Loucy (cell line): ENCODE results near the gene CYP2R1.
A peak's percentile ranks its signal among the peaks of the same experiment; 100 is the strongest.

Experiments
- H2AFZ ChIP-seq: fragments of 200-600 bp; sonication (generic); 2 replicates; pipeline ENCODE4 v1.6.0; 2016; ENCODE audit warnings: antibody characterized with exemption, mild to moderate bottlenecking, low read length, moderate library complexity
- H3F3A ChIP-seq: fragments of 200-600 bp; 2 replicates; pipeline ENCODE4 v1.6.0; 2016; ENCODE audit warnings: antibody characterized with exemption, low read depth, mild to moderate bottlenecking
- H3K27me3 ChIP-seq: fragments of 200-600 bp; sonication (generic); 2 replicates; pipeline ENCODE4 v1.6.1; 2014; ENCODE audit warnings: low read length, mild to moderate bottlenecking; ENCODE audit not compliant: insufficient read depth, poor library complexity, severe bottlenecking
- H3K36me3 ChIP-seq: fragments of 200-600 bp; sonication (generic); 2 replicates; pipeline ENCODE4 v1.6.1; 2016; ENCODE audit warnings: low read length; ENCODE audit not compliant: insufficient read depth
- H3K4me1 ChIP-seq: fragments of 200-600 bp; sonication (generic); 2 replicates; pipeline ENCODE4 v1.5.1; 2014; ENCODE audit warnings: low read length, mild to moderate bottlenecking; ENCODE audit not compliant: insufficient read depth, poor library complexity, severe bottlenecking
- H3K4me2 ChIP-seq: fragments of 200-600 bp; sonication (generic); 2 replicates; pipeline ENCODE4 v1.6.0; 2014; ENCODE audit warnings: antibody characterized with exemption, low read length, low read depth, mild to moderate bottlenecking; ENCODE audit not compliant: poor library complexity, severe bottlenecking
- H3K4me3 ChIP-seq: fragments of 200-600 bp; sonication (generic); 2 replicates; pipeline ENCODE4 v1.5.1; 2014; ENCODE audit warnings: low read length, mild to moderate bottlenecking, mixed read lengths; ENCODE audit not compliant: poor library complexity, severe bottlenecking
- H3K79me2 ChIP-seq: fragments of 200-600 bp; sonication (generic); 2 replicates; pipeline ENCODE4 v1.6.1; 2014; ENCODE audit warnings: low read length; ENCODE audit not compliant: insufficient read depth
- H3K9ac ChIP-seq: fragments of 200-600 bp; sonication (generic); 2 replicates; pipeline ENCODE4 v1.6.0; 2014; ENCODE audit warnings: mild to moderate bottlenecking, low read depth, low read length, moderate library complexity; ENCODE audit not compliant: poor library complexity, severe bottlenecking
- H3K9me2 ChIP-seq: fragments of 200-600 bp; sonication (generic); replicated peaks from 2 replicates; pipeline ENCODE4 v1.6.1; 2016; ENCODE audit warnings: low read depth, low read length, mixed read lengths
- H3K9me3 ChIP-seq: fragments of 200-600 bp; sonication (generic); 2 replicates; pipeline ENCODE4 v1.6.1; 2014; ENCODE audit warnings: mild to moderate bottlenecking, antibody characterized with exemption, low read length, low read depth; ENCODE audit not compliant: insufficient read depth
- H4K20me1 ChIP-seq: fragments of 200-600 bp; sonication (generic); 2 replicates; pipeline ENCODE4 v1.6.0; 2014; ENCODE audit warnings: antibody characterized with exemption, low read length, mild to moderate bottlenecking; ENCODE audit not compliant: insufficient read depth, poor library complexity, severe bottlenecking
- CTCF ChIP-seq: fragments of 200-600 bp; sonication (generic); conservative IDR thresholded peaks from 2 replicates; pipeline ENCODE4 v1.5.1; 2014; ENCODE audit warnings: mild to moderate bottlenecking, antibody characterized with exemption, low read length
- EZH2phosphoT487 ChIP-seq: fragments of 200-600 bp; IDR thresholded peaks from 2 replicates; pipeline ENCODE4 v1.6.1; 2018; ENCODE audit warnings: antibody characterized with exemption, mild to moderate bottlenecking, moderate library complexity, borderline replicate concordance

The CYP2R1 gene

GRCh38 chr11:14906578-14906977 lies 14.5 kb upstream of the CYP2R1 start:
- Histone ChIP-seq H3F3A (no peaks in the 10 kb centered on the region), H3K79me2 (no peaks in the 10 kb centered on the region), H3K4me3 (no peak overlapping the region), H3K9ac (no peak overlapping the region), H2AFZ (no peak overlapping the region), H3K9me2 (no peaks in the 10 kb centered on the region), H3K36me3 (no peaks in the 10 kb centered on the region), H3K4me2 (no peak overlapping the region), H3K4me1 (peaks cover 21% of the 10 kb centered on the region), H3K9me3 (no peaks in the 10 kb centered on the region), H4K20me1 (no peaks in the 10 kb centered on the region), H3K27me3 (no peaks in the 10 kb centered on the region)
- TF ChIP-seq CTCF: no peak
- TF ChIP-seq EZH2phosphoT487: no peak

GRCh38 chr11:14905104-14906033 lies 13.3 kb upstream of the CYP2R1 start:
- Histone ChIP-seq H4K20me1 (no peaks in the 10 kb centered on the region), H3K4me2 (peak overlapping the region; percentile 95), H3K27me3 (no peaks in the 10 kb centered on the region), H3K79me2 (no peaks in the 10 kb centered on the region), H3K9me3 (no peaks in the 10 kb centered on the region), H3K4me3 (peak overlapping the region; percentile 83), H3F3A (no peaks in the 10 kb centered on the region), H3K4me1 (peaks cover 21% of the 10 kb centered on the region), H3K9ac (peak overlapping the region; percentile 76), H3K36me3 (no peaks in the 10 kb centered on the region), H3K9me2 (no peaks in the 10 kb centered on the region), H2AFZ (peak overlapping the region; percentile 99)
- TF ChIP-seq EZH2phosphoT487 (no peak), CTCF (peak; percentile 38)

- Histone ChIP-seq H3K4me1 (peaks cover 21% of the 10 kb centered on the region), H3K9me3 (no peaks in the 10 kb centered on the region), H3K79me2 (no peaks in the 10 kb centered on the region), H4K20me1 (no peaks in the 10 kb centered on the region), H3K36me3 (no peaks in the 10 kb centered on the region), H3K4me3 (peak overlapping the region; percentile 83), H3K9me2 (no peaks in the 10 kb centered on the region), H2AFZ (peak overlapping the region; percentile 99), H3K9ac (peak overlapping the region; percentile 76), H3K27me3 (no peaks in the 10 kb centered on the region), H3K4me2 (peak overlapping the region; percentile 95), H3F3A (no peaks in the 10 kb centered on the region)
- TF ChIP-seq EZH2phosphoT487 (no peak), CTCF (peak; percentile 80)
These were observed 12.7 kb upstream of the CYP2R1 start for GRCh38 chr11:14904745-14905103.
